Mononuclear cell (primary cell): Measurements from ENCODE around the gene MEIS1. TPM values are rescaled to one million over a fixed set of nuclear protein-coding genes. Genes with fewer than 3 reads are reported as not detected.
"Not testable (repeated sequence)": the region's sequence is repeated elsewhere in the genome, so short reads cannot be mapped to it uniquely, and the experiment has no call there.

Experiments
- H3K27me3 ChIP-seq: 2 replicates; pipeline ENCODE4 v1.6.0; 2011; ENCODE audit warnings: low read length, control low read depth; ENCODE audit not compliant: insufficient read depth
- H3K4me1 ChIP-seq: 2 replicates; pipeline ENCODE4 v1.5.1; 2011; ENCODE audit warnings: mild to moderate bottlenecking, low read length, control low read depth; ENCODE audit not compliant: insufficient read depth
- H3K4me3 ChIP-seq: 2 replicates; pipeline ENCODE4 v1.5.1; 2011; ENCODE audit warnings: mild to moderate bottlenecking, low read length, moderate library complexity
- H3K9me3 ChIP-seq: 2 replicates; pipeline ENCODE4 v1.5.1; 2011; ENCODE audit warnings: low read depth, mild to moderate bottlenecking, control low read depth, low read length
- total RNA-seq: library from RNA; depleted of rRNA; stranded (reverse); fragments of >200 nt; gene quantifications from one replicate; pipeline ENCODE4 v1.2.3, GENCODE V29; 2012

Gene MEIS1
- total RNA-seq, 1 donor, result 4.9 TPM

- Histone ChIP-seq H3K9me3 (no peaks in the 10 kb centered on the region), H3K4me1 (no peaks in the 10 kb centered on the region), H3K4me3 (no peak overlapping the region), H3K27me3 (no peaks in the 10 kb centered on the region)
Observed at GRCh38 chr2:66463206-66463755, 28.4 kb downstream of the MEIS1 start.

GRCh38 chr2:66464930-66465637 lies 30.2 kb downstream of the MEIS1 start:
- Histone ChIP-seq H3K4me3 (no peak overlapping the region), H3K4me1 (no peaks in the 10 kb centered on the region), H3K9me3 (no peaks in the 10 kb centered on the region), H3K27me3 (no peaks in the 10 kb centered on the region)

- H3K9me3 ChIP-seq, result no peaks in the 10 kb centered on the region
- H3K4me3 ChIP-seq, result no peak overlapping the region
- H3K4me1 ChIP-seq, result no peaks in the 10 kb centered on the region
- H3K27me3 ChIP-seq, result no peaks in the 10 kb centered on the region
Observed at GRCh38 chr2:66466433-66466832, 31.5 kb downstream of the MEIS1 start.

- no peak overlapping the region for H3K4me3 ChIP-seq
- no peaks in the 10 kb centered on the region for H3K4me1 ChIP-seq
- H3K27me3 ChIP-seq, result no peaks in the 10 kb centered on the region
- H3K9me3 ChIP-seq, result no peaks in the 10 kb centered on the region
Observed at GRCh38 chr2:66467718-66468117, 32.8 kb downstream of the MEIS1 start.

GRCh38 chr2:66469214-66469902 lies 34.4 kb downstream of the MEIS1 start:
- Histone ChIP-seq H3K4me1 (no peaks in the 10 kb centered on the region), H3K4me3 (no peak overlapping the region), H3K27me3 (no peaks in the 10 kb centered on the region), H3K9me3 (no peaks in the 10 kb centered on the region)

GRCh38 chr2:66470199-66470598 lies 35.3 kb downstream of the MEIS1 start:
- H3K27me3 ChIP-seq, result no peaks in the 10 kb centered on the region
- no peak overlapping the region for H3K4me3 ChIP-seq
- H3K9me3 ChIP-seq, result no peaks in the 10 kb centered on the region
- H3K4me1 ChIP-seq, result no peaks in the 10 kb centered on the region

GRCh38 chr2:66472225-66472843 lies 37.4 kb downstream of the MEIS1 start:
- H3K27me3 ChIP-seq, result no peaks in the 10 kb centered on the region
- no peak overlapping the region for H3K4me3 ChIP-seq

GRCh38 chr2:66477135-66477842 lies 42.4 kb downstream of the MEIS1 start:
- H3K9me3 ChIP-seq, result no peaks in the 10 kb centered on the region
- H3K4me3 ChIP-seq, result no peak overlapping the region
- H3K4me1 ChIP-seq, result peaks cover 6% of the 10 kb centered on the region
- H3K27me3 ChIP-seq, result no peaks in the 10 kb centered on the region

More at GRCh38 chr2:66472225-66472843, 37.4 kb downstream of the MEIS1 start:
- Histone ChIP-seq H3K4me1 (no peaks in the 10 kb centered on the region), H3K9me3 (no peaks in the 10 kb centered on the region)

- peaks cover 6% of the 10 kb centered on the region for H3K4me1 ChIP-seq
- no peaks in the 10 kb centered on the region for H3K9me3 ChIP-seq
- no peak overlapping the region for H3K4me3 ChIP-seq
- H3K27me3 ChIP-seq, result no peaks in the 10 kb centered on the region
Observed at GRCh38 chr2:66478299-66478698, 43.4 kb downstream of the MEIS1 start.

GRCh38 chr2:66478731-66479316 lies 43.9 kb downstream of the MEIS1 start:
- Histone ChIP-seq H3K4me1 (peaks cover 6% of the 10 kb centered on the region), H3K4me3 (no peak overlapping the region), H3K9me3 (no peaks in the 10 kb centered on the region)

GRCh38 chr2:66481100-66481549 lies 46.2 kb downstream of the MEIS1 start:
- peaks cover 6% of the 10 kb centered on the region for H3K4me1 ChIP-seq
- H3K9me3 ChIP-seq, result no peaks in the 10 kb centered on the region
- H3K27me3 ChIP-seq, result no peaks in the 10 kb centered on the region
- no peak overlapping the region for H3K4me3 ChIP-seq

More at GRCh38 chr2:66478731-66479316, 43.9 kb downstream of the MEIS1 start:
- no peaks in the 10 kb centered on the region for H3K27me3 ChIP-seq

- H3K4me1 ChIP-seq, H3K9me3 ChIP-seq, H3K27me3 ChIP-seq, H3K4me3 ChIP-seq: not testable (repeated sequence)
Observed at GRCh38 chr2:66485252-66485651, 50.3 kb downstream of the MEIS1 start.

GRCh38 chr2:66488946-66489345 lies 54.0 kb downstream of the MEIS1 start:
- Histone ChIP-seq H3K4me3 (no peak overlapping the region), H3K4me1 (no peaks in the 10 kb centered on the region), H3K9me3 (no peaks in the 10 kb centered on the region), H3K27me3 (no peaks in the 10 kb centered on the region)

- no peaks in the 10 kb centered on the region for H3K27me3 ChIP-seq
- no peaks in the 10 kb centered on the region for H3K9me3 ChIP-seq
- H3K4me3 ChIP-seq, result no peak overlapping the region
- H3K4me1 ChIP-seq, result no peaks in the 10 kb centered on the region
Observed at GRCh38 chr2:66489436-66489835, 54.5 kb downstream of the MEIS1 start.
